Activated T-cell treated with anti-CD3 and anti-CD28 coated beads, Interleukin-2, amount 50 U/mL, for 4 hours (primary cell): ENCODE data around the gene FUT7. TPM values are rescaled to one million over a fixed set of nuclear protein-coding genes. Genes with fewer than 3 reads are reported as not detected.

Experiments
- ATAC-seq, 2 donors: fragments of 200-7000 bp; cut with Tn5 transposase; one replicate each; pipeline ENCODE4 v1.10.0; 2021
- DNase-seq: peaks from one replicate; pipeline ENCODE4 v3.0.0-alpha.2; 2020
- H3K27me3 Mint-ChIP-seq: one replicate; pipeline ENCODE4 v1.8.0; 2021; ENCODE audit warnings: low read depth, mixed read lengths
- H3K36me3 Mint-ChIP-seq: one replicate; pipeline ENCODE4 v1.8.0; 2022; ENCODE audit warnings: mixed read lengths; ENCODE audit not compliant: insufficient read depth
- H3K4me1 Mint-ChIP-seq: one replicate; pipeline ENCODE4 v1.8.0; 2021; ENCODE audit warnings: low read depth, mixed read lengths
- H3K4me3 Mint-ChIP-seq: one replicate; pipeline ENCODE4 v1.8.0; 2021; ENCODE audit warnings: mild to moderate bottlenecking, moderate library complexity, mixed read lengths
- H3K9me3 Mint-ChIP-seq: one replicate; pipeline ENCODE4 v1.8.0; 2021; ENCODE audit warnings: mixed read lengths
- total RNA-seq, 3 donors: library from RNA; stranded (reverse); gene quantifications; one replicate each; pipeline ENCODE4 v1.2.1, GENCODE V29; 2021

FUT7 gene
- total RNA-seq, 3 donors from 2014 or later: 0.74 to 2.4 (median 0.81) TPM

DNA sequence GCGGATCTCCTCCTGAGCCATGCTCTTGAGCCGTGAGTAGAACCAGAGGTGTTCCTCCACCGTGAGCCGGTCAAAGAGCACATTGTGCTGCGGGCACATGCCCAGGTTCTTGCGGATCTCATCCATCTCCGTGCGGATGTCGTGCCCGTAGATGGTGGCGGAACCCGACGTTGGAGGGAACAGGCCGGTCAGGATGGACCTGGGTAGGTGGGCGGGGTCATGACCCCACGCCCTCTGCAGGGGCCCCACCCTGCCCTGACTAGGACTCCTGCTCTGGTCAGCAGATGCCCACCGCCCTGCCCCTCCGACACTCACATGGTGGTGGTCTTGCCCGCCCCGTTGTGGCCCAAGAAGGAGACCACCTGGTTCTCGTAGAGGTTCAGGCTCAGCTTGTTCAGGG, 15.9 kb downstream of the FUT7 start:
- Mint-ChIP-seq H3K27me3 (no peaks in the 10 kb centered on the region), H3K4me1 (no peaks in the 10 kb centered on the region), H3K36me3 (peaks cover 1% of the 10 kb centered on the region), H3K4me3 (no peak overlapping the region), H3K9me3 (no peaks in the 10 kb centered on the region)
- ATAC-seq (no peak), DNase-seq (no peak)

DNA sequence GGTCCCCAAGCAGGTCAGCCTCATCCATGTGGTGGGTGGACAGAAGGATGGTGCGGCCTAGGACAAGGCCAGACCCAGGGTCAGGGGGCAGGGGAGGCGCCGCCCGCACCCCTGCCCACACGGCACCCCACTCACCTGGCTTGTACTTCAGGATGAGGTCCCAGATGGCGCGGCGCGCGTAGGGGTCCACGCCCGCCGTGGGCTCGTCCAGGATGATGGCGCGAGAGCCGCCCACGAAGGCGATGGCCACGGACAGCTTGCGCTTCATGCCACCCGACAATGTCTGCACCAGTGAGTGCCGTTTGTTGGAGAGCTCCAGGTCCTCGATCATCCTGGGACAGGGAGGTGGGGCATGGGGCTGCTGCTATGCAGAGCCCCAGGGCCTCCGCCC, 16.4 kb downstream of the FUT7 start:
- no peaks in the 10 kb centered on the region for H3K9me3 Mint-ChIP-seq
- ATAC-seq: no peak
- DNase-seq: no peak
- no peak overlapping the region for H3K4me3 Mint-ChIP-seq
- H3K36me3 Mint-ChIP-seq: peaks cover 1% of the 10 kb centered on the region
- no peaks in the 10 kb centered on the region for H3K27me3 Mint-ChIP-seq
- no peaks in the 10 kb centered on the region for H3K4me1 Mint-ChIP-seq

DNA sequence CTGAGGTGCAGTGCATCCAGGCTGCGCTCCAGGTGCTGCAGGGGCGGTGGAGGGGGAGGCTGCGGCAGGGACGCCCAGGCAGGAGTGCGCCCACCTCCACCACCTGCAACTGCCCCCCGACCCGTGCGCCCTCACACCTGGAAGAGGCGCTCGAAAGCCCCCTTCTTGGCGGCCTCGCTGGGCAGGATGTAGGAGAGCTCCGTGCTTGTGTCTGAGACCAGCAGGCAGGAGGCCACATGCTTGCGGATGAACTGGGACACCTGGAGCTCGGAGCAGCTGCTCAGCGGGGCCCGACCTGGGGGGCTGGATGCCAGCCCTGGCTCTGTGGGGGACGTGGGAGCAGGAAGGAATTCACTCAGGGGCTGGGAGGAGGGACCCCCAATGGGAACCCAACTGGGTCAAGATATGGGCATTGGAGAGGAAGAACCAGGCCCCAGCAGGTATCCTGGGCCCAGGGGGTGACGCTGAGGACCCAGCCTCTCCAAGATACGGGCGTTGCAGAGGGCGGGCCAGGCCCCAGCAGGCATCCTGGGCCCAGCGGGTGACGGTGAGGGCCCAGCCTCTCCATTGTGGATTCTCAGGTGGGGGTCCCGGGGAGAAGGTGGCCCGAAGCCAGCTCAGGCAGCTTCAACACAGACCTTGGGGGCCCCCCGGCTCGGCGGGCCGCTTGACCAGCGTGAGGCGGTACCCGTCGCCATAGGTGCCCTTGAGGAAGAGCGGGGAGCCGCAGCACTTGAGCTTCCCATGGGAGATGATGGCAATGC, 16.9 kb downstream of the FUT7 start:
- no peaks in the 10 kb centered on the region for H3K4me1 Mint-ChIP-seq
- ATAC-seq (no peak), DNase-seq (no peak)
- H3K4me3 Mint-ChIP-seq: no peak overlapping the region
- no peaks in the 10 kb centered on the region for H3K27me3 Mint-ChIP-seq
- H3K36me3 Mint-ChIP-seq: peaks cover 1% of the 10 kb centered on the region
- no peaks in the 10 kb centered on the region for H3K9me3 Mint-ChIP-seq

DNA sequence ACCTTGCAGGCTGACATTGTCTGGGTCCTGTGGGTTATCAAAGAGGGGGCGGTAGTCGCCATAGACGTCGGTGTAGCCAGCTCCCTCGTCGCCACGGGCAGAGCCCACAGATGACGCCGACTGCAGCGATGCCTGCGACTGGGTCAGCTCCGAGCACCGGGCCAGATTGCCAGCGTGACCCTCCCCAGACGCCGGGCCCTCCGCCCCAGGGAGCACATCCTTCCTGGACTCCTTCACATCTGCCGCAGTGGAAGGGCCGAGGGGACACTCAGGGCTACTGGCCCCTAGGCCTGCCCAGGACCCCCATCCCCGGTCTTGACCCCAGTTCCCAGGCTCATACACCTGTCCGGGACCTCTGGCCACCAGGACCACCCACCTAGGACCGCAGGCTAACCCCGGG, 17.7 kb downstream of the FUT7 start:
- ATAC-seq (no peak), DNase-seq (no peak)
- Mint-ChIP-seq H3K9me3 (no peaks in the 10 kb centered on the region), H3K36me3 (peaks cover 1% of the 10 kb centered on the region), H3K27me3 (no peaks in the 10 kb centered on the region), H3K4me3 (no peak overlapping the region), H3K4me1 (no peaks in the 10 kb centered on the region)

DNA sequence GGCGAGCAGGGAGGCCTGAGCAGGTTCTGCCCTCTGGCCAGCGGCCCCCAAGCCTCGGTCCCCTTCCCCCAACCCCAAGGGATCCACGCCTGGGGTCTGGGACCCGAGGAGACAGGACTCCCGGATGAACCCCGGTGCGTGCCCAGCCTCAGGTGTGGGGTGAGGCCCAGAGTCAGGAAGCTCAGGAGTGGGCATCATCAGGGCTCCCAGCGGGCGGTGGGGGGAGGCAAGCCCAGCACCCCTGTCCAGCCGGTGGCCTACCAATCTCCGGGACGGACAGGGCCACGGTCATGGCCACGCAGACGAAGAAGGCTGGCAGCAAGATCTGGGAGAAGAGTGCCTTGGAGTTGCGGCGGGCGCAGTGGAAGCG, 18.3 kb downstream of the FUT7 start:
- H3K4me3 Mint-ChIP-seq: no peak overlapping the region
- H3K9me3 Mint-ChIP-seq: no peaks in the 10 kb centered on the region
- no peak for DNase-seq
- H3K4me1 Mint-ChIP-seq: no peaks in the 10 kb centered on the region
- no peaks in the 10 kb centered on the region for H3K27me3 Mint-ChIP-seq
- ATAC-seq: no peak
- H3K36me3 Mint-ChIP-seq: peaks cover 1% of the 10 kb centered on the region

DNA sequence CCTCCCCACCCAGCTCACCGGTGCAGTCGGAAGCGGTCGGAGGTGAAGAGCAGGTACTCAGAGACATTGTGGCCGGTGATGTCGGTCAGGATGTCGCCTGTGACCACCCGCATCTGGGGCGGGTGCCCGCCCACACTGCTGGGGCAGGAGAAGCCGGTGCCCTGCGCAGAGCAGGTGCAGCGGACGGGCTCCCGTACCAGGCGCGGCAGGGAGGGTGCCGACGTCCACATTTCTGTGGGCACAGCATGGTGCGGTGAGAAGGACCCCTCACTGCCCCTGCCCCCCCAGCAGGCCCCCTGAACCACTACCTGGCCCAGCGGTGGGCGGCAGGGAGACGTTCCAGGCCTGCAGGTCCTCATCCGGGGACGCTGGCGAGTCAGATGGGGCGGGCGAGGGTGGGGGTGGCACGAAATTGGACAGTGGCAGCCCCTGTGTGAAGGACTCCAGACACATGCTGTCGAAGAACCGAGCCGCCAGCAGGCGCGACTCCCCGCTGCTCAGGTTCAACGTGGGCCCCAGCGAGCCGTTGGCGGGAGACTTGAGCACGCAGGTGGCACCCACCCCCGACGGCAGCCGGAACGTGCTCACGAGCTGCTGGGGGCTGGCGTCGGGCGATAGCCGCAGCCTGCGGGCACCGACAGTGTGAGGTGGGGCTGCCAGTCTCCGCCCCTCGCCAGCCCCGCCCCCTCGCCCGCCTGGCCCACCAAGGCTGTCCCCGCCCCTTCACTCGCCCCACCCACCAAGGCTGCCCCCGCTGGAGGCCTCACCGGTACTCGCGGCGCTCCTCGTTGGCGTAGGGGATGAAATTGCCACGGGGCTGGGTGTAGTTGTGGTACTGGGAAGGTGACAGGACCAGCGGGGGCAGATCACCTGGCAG, 19.0 kb downstream of the FUT7 start:
- no peak overlapping the region for H3K4me3 Mint-ChIP-seq
- H3K36me3 Mint-ChIP-seq: peaks cover 1% of the 10 kb centered on the region
- no peaks in the 10 kb centered on the region for H3K4me1 Mint-ChIP-seq
- H3K9me3 Mint-ChIP-seq: no peaks in the 10 kb centered on the region
- H3K27me3 Mint-ChIP-seq: no peaks in the 10 kb centered on the region
- DNase-seq (no peak), ATAC-seq (no peak)

DNA sequence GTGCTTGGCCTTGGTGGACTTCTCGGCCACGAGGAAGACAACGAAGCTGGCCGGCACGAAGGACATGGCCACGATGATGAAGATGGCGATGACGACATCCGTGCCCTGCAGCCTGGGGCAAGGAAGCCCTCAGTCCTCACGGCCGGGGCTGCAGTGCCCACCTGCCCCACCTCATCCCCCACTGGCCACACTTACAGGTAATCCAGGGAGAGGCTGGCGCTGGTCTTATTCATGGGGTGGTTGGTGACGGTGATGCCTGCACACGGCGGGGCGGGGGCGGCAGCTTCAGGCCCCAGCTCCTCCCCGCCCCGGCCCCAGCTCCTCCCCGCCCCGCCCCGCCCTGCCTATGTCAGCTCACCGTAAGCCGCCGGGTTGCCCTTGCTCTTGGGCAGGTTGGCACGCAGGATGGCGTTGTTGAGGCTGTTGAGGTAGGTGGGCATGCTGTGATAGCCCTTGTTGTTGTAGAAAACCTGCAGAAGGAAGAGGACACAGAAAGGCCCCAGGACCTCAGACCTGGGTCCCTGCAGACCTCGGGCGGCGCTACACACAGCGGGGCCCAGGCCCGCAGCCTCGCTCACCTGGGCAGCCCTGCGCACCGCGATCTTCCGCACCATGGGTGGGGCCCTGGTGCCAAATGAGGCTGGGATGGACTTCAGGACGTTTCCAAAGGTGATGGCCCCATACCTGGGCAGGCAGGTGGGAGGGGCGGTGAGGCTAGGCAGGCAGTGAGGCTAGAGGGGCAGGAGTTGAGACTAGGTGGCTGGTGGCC, 19.8 kb downstream of the FUT7 start:
- no peaks in the 10 kb centered on the region for H3K27me3 Mint-ChIP-seq
- H3K9me3 Mint-ChIP-seq: no peaks in the 10 kb centered on the region
- no peak for ATAC-seq
- peaks cover 1% of the 10 kb centered on the region for H3K36me3 Mint-ChIP-seq
- H3K4me3 Mint-ChIP-seq: no peak overlapping the region
- no peak for DNase-seq
- no peaks in the 10 kb centered on the region for H3K4me1 Mint-ChIP-seq

DNA sequence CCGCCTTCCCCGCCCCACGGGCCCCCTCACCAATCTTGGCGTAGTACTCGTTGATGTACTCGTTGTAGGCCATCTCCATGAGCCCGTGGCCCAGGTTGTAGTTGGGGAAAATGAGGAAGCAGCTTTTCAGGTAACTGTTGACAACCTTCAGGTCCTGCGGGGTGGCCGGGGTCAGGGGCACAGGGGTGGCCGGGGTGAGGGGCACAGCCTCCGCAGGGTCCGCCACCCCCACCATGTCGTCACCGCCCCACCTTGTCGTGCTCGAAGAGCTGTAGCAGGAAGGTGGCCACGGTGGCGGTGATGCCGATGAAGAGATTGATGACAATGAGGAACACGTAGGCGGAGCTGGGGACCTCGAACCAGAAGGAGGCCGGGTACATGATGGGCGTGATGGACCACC, 20.7 kb downstream of the FUT7 start:
- H3K4me3 Mint-ChIP-seq: no peak overlapping the region
- no peaks in the 10 kb centered on the region for H3K27me3 Mint-ChIP-seq
- H3K36me3 Mint-ChIP-seq: peaks cover 1% of the 10 kb centered on the region
- no peaks in the 10 kb centered on the region for H3K9me3 Mint-ChIP-seq
- peaks cover under 1% of the 10 kb centered on the region for H3K4me1 Mint-ChIP-seq
- ATAC-seq: no peak
- DNase-seq: no peak

DNA sequence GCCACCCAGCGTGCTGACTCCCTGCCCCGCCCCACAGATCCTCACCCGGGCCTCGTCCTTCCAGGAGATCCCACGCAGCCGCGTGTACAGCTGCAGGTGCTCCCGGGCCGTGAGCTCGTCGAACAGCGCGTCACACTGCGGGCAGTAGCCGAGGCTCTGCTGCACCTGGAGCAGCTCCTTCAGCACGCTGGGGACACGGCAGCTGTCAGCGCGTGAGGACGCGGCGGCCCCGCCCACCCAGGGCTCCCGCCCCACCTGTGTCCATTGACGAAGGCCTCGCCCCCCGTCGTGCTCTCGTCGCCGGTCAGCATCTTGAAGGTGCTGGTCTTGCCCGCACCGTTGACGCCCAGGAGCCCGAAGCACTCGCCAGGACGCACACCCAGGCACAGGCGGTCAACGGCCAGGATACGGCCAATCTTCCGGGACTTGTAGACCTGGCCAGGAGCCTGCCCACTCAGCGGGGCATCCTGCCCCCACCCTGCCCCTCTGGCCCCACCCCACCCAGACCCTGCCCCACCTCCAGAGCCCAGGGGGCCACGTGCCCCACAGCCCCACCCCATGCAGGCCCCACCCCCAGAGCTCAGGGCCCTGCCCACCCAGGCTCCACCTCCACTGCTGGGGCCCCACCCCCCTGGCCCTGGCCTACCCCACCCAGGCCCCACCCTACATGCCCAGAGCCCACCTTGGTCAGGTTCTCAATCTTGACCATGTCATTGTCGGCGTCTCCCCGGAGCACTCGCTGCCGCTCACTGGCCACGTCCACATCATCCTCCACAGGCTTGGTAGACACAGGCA, 21.8 kb downstream of the FUT7 start:
- no peaks in the 10 kb centered on the region for H3K9me3 Mint-ChIP-seq
- no peak for DNase-seq
- ATAC-seq: no peak
- H3K4me3 Mint-ChIP-seq: no peak overlapping the region
- H3K4me1 Mint-ChIP-seq: peaks cover 4% of the 10 kb centered on the region
- peaks cover 1% of the 10 kb centered on the region for H3K36me3 Mint-ChIP-seq
- H3K27me3 Mint-ChIP-seq: no peaks in the 10 kb centered on the region

DNA sequence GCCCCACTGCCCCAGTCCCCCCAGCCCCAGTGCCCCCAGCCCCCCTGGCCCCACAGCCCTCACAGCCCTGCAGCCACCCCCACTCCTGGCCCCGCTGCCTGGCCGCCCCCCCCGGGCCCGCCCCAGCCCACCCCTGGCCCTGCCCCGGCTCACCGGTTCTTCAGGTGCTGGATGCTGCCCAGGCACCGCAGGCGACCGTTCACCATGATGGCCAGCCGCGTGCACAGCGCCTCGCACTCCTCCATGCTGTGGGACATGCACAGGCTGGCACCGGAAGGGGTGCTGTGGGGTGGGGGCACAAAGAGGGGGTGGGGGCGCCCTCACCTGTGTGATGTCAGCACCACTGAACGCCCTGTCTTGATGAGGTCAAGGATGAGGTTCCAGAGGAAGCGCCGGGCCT, 22.7 kb downstream of the FUT7 start:
- ATAC-seq (no peak), DNase-seq (no peak)
- Mint-ChIP-seq H3K4me3 (no peak overlapping the region), H3K27me3 (no peaks in the 10 kb centered on the region), H3K9me3 (no peaks in the 10 kb centered on the region), H3K4me1 (peaks cover 7% of the 10 kb centered on the region), H3K36me3 (peaks cover 1% of the 10 kb centered on the region)

DNA sequence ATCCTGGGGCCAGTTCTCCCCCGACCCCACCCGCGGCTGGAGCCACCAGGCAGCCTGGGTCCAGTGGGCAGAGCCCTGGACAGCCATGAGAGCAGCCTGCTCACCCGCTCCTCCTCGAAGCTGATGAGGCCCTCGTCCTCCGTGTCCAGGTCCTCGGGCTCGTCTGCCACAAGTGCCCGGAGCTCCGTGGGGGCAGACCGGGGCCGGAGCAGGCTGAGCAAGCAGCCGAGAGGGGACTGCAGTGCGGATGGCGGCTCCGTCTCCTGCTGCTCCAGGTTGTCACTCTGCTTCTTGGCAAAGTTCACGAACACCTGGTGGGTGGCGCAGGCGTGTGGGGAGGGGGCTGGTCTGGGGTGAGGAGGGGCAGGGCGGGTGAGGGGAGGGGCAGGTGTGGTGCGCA, 23.6 kb downstream of the FUT7 start:
- H3K4me3 Mint-ChIP-seq: no peak overlapping the region
- DNase-seq (no peak), ATAC-seq (no peak)
- peaks cover 7% of the 10 kb centered on the region for H3K4me1 Mint-ChIP-seq
- peaks cover 1% of the 10 kb centered on the region for H3K36me3 Mint-ChIP-seq
- H3K27me3 Mint-ChIP-seq: no peaks in the 10 kb centered on the region
- H3K9me3 Mint-ChIP-seq: no peaks in the 10 kb centered on the region

DNA sequence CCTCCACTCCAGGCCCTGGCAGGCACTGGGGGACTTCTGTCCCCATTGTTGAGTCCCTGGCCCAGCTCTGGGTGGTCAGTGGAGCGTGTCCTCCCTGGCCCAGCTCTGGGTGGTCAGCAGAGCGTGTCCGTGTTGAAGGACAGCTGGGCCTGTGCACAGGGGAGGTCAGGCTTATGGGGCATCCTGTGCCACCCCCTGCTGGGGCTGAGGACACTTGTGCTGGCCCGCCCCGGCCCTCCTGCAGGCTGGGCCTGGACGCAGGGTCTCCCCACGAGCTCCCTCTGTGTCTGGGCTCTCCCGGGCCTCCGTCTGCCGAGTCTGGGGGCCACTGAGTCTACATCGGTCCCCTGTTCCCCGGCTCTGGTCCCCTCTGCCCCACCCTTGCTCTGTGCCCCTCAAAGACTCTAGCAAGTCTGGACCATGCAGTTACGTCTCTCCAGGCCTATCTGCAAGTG, 24.0 kb downstream of the FUT7 start:
- Mint-ChIP-seq H3K9me3 (no peaks in the 10 kb centered on the region), H3K27me3 (no peaks in the 10 kb centered on the region), H3K4me1 (peaks cover 7% of the 10 kb centered on the region), H3K4me3 (no peak overlapping the region), H3K36me3 (peaks cover 1% of the 10 kb centered on the region)
- DNase-seq (no peak), ATAC-seq (no peak)

DNA sequence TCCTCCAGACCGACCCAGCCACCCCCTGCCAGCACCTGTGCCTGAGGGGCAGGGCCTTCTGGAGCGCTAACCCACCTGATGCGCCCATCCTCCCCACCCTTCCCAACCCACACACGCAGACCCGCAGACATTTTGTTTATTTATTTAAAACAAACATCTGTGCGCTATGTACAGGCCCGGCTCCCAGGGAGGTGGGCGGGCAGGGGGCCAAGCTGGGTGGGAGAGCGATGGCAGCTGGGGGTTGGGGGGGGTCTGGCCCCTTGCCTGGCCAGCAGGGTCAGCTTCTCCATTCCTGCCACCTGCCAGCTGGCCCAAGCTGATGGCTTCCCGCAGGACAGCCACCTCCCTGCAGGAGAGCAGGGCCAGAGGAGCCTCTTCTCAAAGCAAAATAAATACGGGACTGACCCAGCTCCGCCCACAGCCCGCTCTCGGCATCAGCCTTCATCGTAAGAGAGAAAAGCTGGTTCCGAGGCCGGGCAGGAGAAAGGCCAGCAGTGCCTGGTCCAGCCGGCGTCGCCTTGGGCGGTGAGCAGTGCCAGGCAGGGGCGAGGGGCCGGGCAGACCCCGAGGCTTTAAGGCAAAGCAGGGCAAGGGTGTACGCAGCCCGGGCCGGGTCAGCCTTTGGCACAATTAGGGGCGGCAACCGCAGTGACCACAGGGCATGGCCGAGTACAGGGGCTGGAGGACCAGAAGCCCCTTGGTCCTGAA, 24.6 kb downstream of the FUT7 start:
- Mint-ChIP-seq H3K27me3 (no peaks in the 10 kb centered on the region), H3K4me3 (no peak overlapping the region), H3K36me3 (peaks cover 1% of the 10 kb centered on the region), H3K4me1 (peaks cover 7% of the 10 kb centered on the region), H3K9me3 (no peaks in the 10 kb centered on the region)
- ATAC-seq (no peak), DNase-seq (no peak)
